Measurements from ENCODE around the gene PRR5L. TPM values are rescaled to one million over a fixed set of nuclear protein-coding genes. Genes with fewer than 3 reads are reported as not detected.

Gene PRR5L
- total RNA-seq, 1 donor from 2014 or later, result 14.7 TPM

GRCh38 chr11:36381015-36381360 is 84.9 kb downstream of the PRR5L start:
- TF ChIP-seq EZH2phosphoT487 (IDR thresholded peaks at IDR 0.05) (no peak), EZH2 (IDR thresholded peaks at IDR 0.05) (no peak), CTCF (IDR thresholded peaks at IDR 0.05) (no peak)
- Histone ChIP-seq H3K4me3 (no peak overlapping the region), H3K27ac (no peak overlapping the region), H2AFZ (replicated peaks) (no peak overlapping the region), H3F3A (ENCODE audit: low read depth) (peaks cover 9% of the 10 kb centered on the region), H3K9ac (no peak overlapping the region), H3K4me1 (peaks cover 25% of the 10 kb centered on the region), H3K36me3 (no peaks in the 10 kb centered on the region), H4K20me1 (ENCODE audit: low read depth) (peaks cover 5% of the 10 kb centered on the region), H3K9me3 (ENCODE audit: low read depth) (no peaks in the 10 kb centered on the region), H3K79me2 (ENCODE audit: low read depth) (peaks cover 16% of the 10 kb centered on the region), H3K4me2 (no peak overlapping the region), H3K27me3 (peaks cover 27% of the 10 kb centered on the region)
- Mint-ChIP-seq H3K4me1 (peaks cover 52% of the 10 kb centered on the region), H3K36me3 (peaks cover 24% of the 10 kb centered on the region), H3K27me3 (ENCODE audit: insufficient read depth, low read depth) (no peaks in the 10 kb centered on the region), H3K27ac (no peak overlapping the region), H3K4me3 (no peak overlapping the region), H3K9me3 (no peaks in the 10 kb centered on the region)
- DNase-seq (ENCODE audit: low spot score), result no peak

- Mint-ChIP-seq H3K27ac (no peak overlapping the region), H3K9me3 (peaks cover 2% of the 10 kb centered on the region), H3K36me3 (peaks cover 35% of the 10 kb centered on the region), H3K4me3 (no peak overlapping the region), H3K27me3 (ENCODE audit: insufficient read depth, low read depth) (peaks cover 4% of the 10 kb centered on the region), H3K4me1 (peaks cover 63% of the 10 kb centered on the region)
- no peaks in the 10 kb centered on the region for H3K9me3 ChIP-seq (ENCODE audit: low read depth)
- TF ChIP-seq CTCF (IDR thresholded peaks at IDR 0.05) (no peak), EZH2phosphoT487 (IDR thresholded peaks at IDR 0.05) (no peak), EZH2 (IDR thresholded peaks at IDR 0.05) (no peak)
- no peak overlapping the region for H3K27ac ChIP-seq
- H2AFZ ChIP-seq (replicated peaks), result no peak overlapping the region
- H3K79me2 ChIP-seq (ENCODE audit: low read depth), result peaks cover 13% of the 10 kb centered on the region
- H3K9ac ChIP-seq, result no peak overlapping the region
- no peaks in the 10 kb centered on the region for H3K36me3 ChIP-seq
- H3K4me1 ChIP-seq, result peaks cover 19% of the 10 kb centered on the region
- H3K27me3 ChIP-seq, result peaks cover 9% of the 10 kb centered on the region
- H3K4me2 ChIP-seq, result no peak overlapping the region
- peaks cover 5% of the 10 kb centered on the region for H4K20me1 ChIP-seq (ENCODE audit: low read depth)
- no peak for DNase-seq (ENCODE audit: low spot score)
- H3K4me3 ChIP-seq, result no peak overlapping the region
- peaks cover under 1% of the 10 kb centered on the region for H3F3A ChIP-seq (ENCODE audit: low read depth)
Measured at GRCh38 chr11:36383195-36383594, 87.1 kb downstream of the PRR5L start.

DNA sequence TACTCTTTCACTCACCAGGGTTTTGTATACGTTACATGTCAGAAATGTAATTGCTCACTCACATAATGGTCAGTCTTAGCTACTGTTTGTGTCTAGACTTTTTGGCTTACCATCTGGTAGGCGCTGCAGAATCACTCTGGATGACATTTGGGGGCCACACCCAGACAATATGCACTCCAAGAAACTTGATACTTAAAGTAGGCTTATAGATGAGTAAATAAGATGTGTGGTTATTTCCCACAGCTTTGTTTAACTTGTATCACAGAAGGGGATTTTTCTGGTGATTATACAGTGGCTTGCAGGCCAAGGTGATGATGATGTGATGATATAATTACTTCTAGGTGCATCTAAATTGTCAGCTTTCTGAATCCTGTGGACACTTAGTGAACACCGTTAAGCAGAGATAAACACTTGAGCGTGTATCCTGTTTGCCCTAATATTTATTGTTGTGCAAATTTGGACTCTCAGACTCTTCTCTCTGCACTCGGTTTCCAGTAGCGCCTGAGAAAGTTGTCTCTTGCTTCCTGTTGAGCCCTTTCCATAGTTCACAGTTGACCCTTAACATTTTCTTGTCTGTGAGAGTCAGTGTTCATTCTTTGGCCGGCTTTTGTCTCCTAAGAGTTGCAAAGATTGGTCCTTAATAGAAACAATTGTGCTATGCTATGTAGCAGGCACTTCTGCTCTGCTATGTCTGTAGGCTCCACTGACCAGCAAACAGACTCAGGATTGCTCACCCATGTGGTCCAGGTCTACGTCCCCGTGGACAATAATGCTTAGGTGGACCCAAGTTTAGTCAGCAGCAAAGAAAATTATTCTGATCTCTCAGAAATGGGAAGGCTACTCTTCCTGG is 89.3 kb downstream of the PRR5L start:
- peak overlapping the region; percentile 85 for H3K27ac Mint-ChIP-seq
- Histone ChIP-seq H3K27ac (no peak overlapping the region), H3K4me2 (no peak overlapping the region)

GRCh38 chr11:36386411-36386810 is 90.3 kb downstream of the PRR5L start:
- H3K36me3 ChIP-seq, result no peaks in the 10 kb centered on the region
- H3K27me3 Mint-ChIP-seq (ENCODE audit: insufficient read depth, low read depth), result peaks cover 4% of the 10 kb centered on the region
- peak overlapping the region; percentile 38 for H3K27ac Mint-ChIP-seq
- no peak for DNase-seq (ENCODE audit: low spot score)
- no peak overlapping the region for H3K9ac ChIP-seq
- peaks cover 14% of the 10 kb centered on the region for H3K4me1 ChIP-seq
- no peak overlapping the region for H3K27ac ChIP-seq
- H3K4me2 ChIP-seq, result no peak overlapping the region
- H4K20me1 ChIP-seq (ENCODE audit: low read depth), result peaks cover 11% of the 10 kb centered on the region
- no peaks in the 10 kb centered on the region for H3K27me3 ChIP-seq
- H3K36me3 Mint-ChIP-seq, result peaks cover 20% of the 10 kb centered on the region
- peaks cover 5% of the 10 kb centered on the region for H3K9me3 Mint-ChIP-seq
- H3K4me3 ChIP-seq, result no peak overlapping the region
- peak overlapping the region; percentile 46 for H3K4me3 Mint-ChIP-seq
- TF ChIP-seq EZH2phosphoT487 (IDR thresholded peaks at IDR 0.05) (no peak), EZH2 (IDR thresholded peaks at IDR 0.05) (no peak), CTCF (IDR thresholded peaks at IDR 0.05) (no peak)
- H3K4me1 Mint-ChIP-seq, result peaks cover 57% of the 10 kb centered on the region
- H2AFZ ChIP-seq (replicated peaks), result no peak overlapping the region
- H3K9me3 ChIP-seq (ENCODE audit: low read depth), result no peaks in the 10 kb centered on the region
- H3K79me2 ChIP-seq (ENCODE audit: low read depth), result no peaks in the 10 kb centered on the region
- no peaks in the 10 kb centered on the region for H3F3A ChIP-seq (ENCODE audit: low read depth)

More for the DNA sequence above, 89.3 kb downstream of the PRR5L start:
- Histone ChIP-seq H3K9me3 (ENCODE audit: low read depth) (no peaks in the 10 kb centered on the region), H3K27me3 (no peaks in the 10 kb centered on the region), H3K4me1 (peaks cover 15% of the 10 kb centered on the region), H3K79me2 (ENCODE audit: low read depth) (no peaks in the 10 kb centered on the region), H3K36me3 (no peaks in the 10 kb centered on the region), H2AFZ (replicated peaks) (no peak overlapping the region), H3K4me3 (no peak overlapping the region), H3F3A (ENCODE audit: low read depth) (no peaks in the 10 kb centered on the region), H4K20me1 (ENCODE audit: low read depth) (peaks cover 5% of the 10 kb centered on the region), H3K9ac (no peak overlapping the region)
- peaks cover 4% of the 10 kb centered on the region for H3K27me3 Mint-ChIP-seq (ENCODE audit: insufficient read depth, low read depth)
- H3K9me3 Mint-ChIP-seq, result peaks cover 5% of the 10 kb centered on the region
- peak overlapping the region; percentile 20 for H3K4me3 Mint-ChIP-seq
- TF ChIP-seq EZH2 (IDR thresholded peaks at IDR 0.05) (no peak), EZH2phosphoT487 (IDR thresholded peaks at IDR 0.05) (no peak)
- peaks cover 53% of the 10 kb centered on the region for H3K4me1 Mint-ChIP-seq
- DNase-seq (ENCODE audit: low spot score), result no peak
- H3K36me3 Mint-ChIP-seq, result peaks cover 24% of the 10 kb centered on the region

Data from neural progenitor cell (in vitro differentiated cells).